NT2/D1 (cell line): ENCODE data around the gene PGAM1.

Experiments used
- YY1 ChIP-seq: IDR thresholded peaks from 2 replicates; pipeline ENCODE4 v1.6.1; 2011; ENCODE audit not compliant: insufficient read length, insufficient read depth
- ZNF274 ChIP-seq: IDR thresholded peaks from 2 replicates; pipeline ENCODE4 v1.6.1; 2011; ENCODE audit warnings: mild to moderate bottlenecking, low read depth, low read length

DNA sequence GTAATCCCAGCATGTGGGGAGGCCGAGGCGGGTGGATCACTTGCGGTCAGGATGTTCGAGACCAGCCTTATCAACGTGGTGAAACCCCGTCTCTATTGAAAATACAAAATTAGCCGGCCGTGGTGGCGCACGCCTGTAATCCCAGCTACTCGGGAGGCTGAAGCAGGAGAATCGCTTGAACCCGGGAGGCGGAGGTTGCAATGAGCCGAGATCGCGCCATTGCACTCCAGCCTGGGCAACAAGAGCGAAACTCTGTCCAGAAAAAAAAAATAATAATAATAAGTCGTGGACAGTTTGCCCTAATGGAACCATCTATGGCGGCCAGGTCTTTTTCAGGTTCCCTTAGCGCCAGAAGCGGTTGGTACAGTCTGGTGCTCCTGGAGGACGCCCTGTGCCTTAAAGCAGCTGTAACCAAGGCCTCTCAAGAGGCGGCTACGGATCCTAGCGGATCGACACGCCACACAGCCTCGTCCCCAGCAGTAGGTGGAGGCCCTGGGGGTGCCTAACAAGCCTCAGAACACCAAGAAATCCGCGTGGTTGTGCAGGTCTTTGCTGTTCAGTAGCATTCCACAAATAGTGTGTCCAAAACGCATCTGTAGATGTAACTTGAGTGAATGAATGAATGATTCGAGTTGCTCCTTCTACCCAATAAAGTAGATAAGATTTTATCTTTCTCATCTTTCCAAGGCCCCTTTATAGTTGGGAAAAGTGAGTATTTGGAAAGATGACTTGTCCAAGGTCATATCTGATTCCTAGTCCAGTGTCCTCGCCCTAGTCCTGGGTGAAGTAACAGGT is 982 bp downstream of the PGAM1 start:
- TF ChIP-seq YY1 (no peak), ZNF274 (no peak)
